HCT116 (cell line): ENCODE data around the gene ADRM1. TPM values are rescaled to one million over a fixed set of nuclear protein-coding genes. Genes with fewer than 3 reads are reported as not detected.

Experiments used
- ATAC-seq: fragments of 200-7000 bp; cut with Tn5 transposase; 2 replicates; pipeline ENCODE4 v1.9.1; 2020; ENCODE audit warnings: mild to moderate bottlenecking, moderate library complexity
- BruUV-seq: library from RNA; stranded (reverse); fragments of 400-500 nt; replicated peaks from 2 replicates; lab custom pipeline; 2021; lab: Mats Ljungman, UMichigan
- CTCF ChIA-PET: fragments of 300-600 bp; sonication (Branson Sonifier 250); formaldehyde crosslinking; loops from one replicate; lab custom pipeline; 2021; ENCODE audit warnings: antibody characterized with exemption; lab: Charles Lee
- POLR2A ChIA-PET: fragments of 300-600, 350-600 bp; sonication (Branson Sonifier 250); formaldehyde crosslinking; loops from one replicate; lab custom pipeline; 2021; ENCODE audit warnings: antibody characterized with exemption; lab: Charles Lee
- RAD21 ChIA-PET, 2 experiments: fragments of 300-600 bp; sonication (Branson Sonifier 250); formaldehyde crosslinking; loops; one replicate each; lab custom pipeline; 2023; ENCODE audit warnings: low total read pairs in 2 of 2; ENCODE audit not compliant: uncharacterized antibody in 2 of 2, unreplicated experiment in 2 of 2, low non-redundant PET in 1 of 2; lab: Charles Lee
- DNase-seq: peaks from one replicate; pipeline ENCODE4 v3.0.0-alpha.2; 2010; ENCODE audit warnings: low read depth, low spot score
- H2AFZ ChIP-seq: fragments of 200-600 bp; shearing (Covaris generic), sonication (generic); 2 replicates; pipeline ENCODE4 v1.6.1; 2017; ENCODE audit warnings: low read depth, mixed run types, mixed read lengths, antibody characterized with exemption, low read length; ENCODE audit not compliant: poor library complexity, severe bottlenecking
- H3K27ac ChIP-seq: 2 replicates; pipeline ENCODE4 v1.5.1; 2012; ENCODE audit warnings: low read depth, low read length
- H3K27me3 ChIP-seq: fragments of 200-600 bp; sonication (generic); 2 replicates; pipeline ENCODE4 v1.6.1; 2016; ENCODE audit warnings: mixed run types, low read length, mixed read lengths; ENCODE audit not compliant: insufficient read depth
- H3K36me3 ChIP-seq, 2 experiments: fragments of 200-500 bp in 1 of 2; fragments of 200-600 bp in 1 of 2; sonication (Bioruptor generic) in 1 of 2; sonication (generic) in 1 of 2; 2 replicates each; pipeline versions ENCODE4 v1.5.1 to v1.6.1; 2014 to 2016; ENCODE audit warnings: low read length in 2 of 2, inconsistent platforms in 1 of 2, mixed read lengths in 1 of 2, mixed run types in 1 of 2; ENCODE audit not compliant: insufficient read depth in 2 of 2, control insufficient read depth in 1 of 2
- H3K4me1 ChIP-seq, 2 experiments: fragments of 200-600 bp in 1 of 2; sonication (generic) in 1 of 2; 2 replicates each; pipeline versions ENCODE4 v1.5.1 to v1.6.1; 2012 to 2017; ENCODE audit warnings: low read length in 2 of 2, inconsistent platforms in 1 of 2, mild to moderate bottlenecking in 1 of 2, mixed read lengths in 1 of 2, mixed run types in 1 of 2, moderate library complexity in 1 of 2; ENCODE audit not compliant: insufficient read depth in 2 of 2, control insufficient read depth in 1 of 2
- H3K4me2 ChIP-seq: fragments of 200-600 bp; sonication (generic); 2 replicates; pipeline ENCODE4 v1.6.1; 2017; ENCODE audit warnings: mixed run types, low read length, mixed read lengths
- H3K4me3 ChIP-seq, 2 experiments: fragments of 200-600 bp in 1 of 2; sonication (generic) in 1 of 2; replicated peaks in 1 of 2; 2 replicates each; pipeline ENCODE4 v1.5.1; 2011 to 2016; ENCODE audit warnings: low read length in 2 of 2, control low read depth in 1 of 2, low read depth in 1 of 2, mild to moderate bottlenecking in 1 of 2, mixed read lengths in 1 of 2, mixed run types in 1 of 2
- H3K79me2 ChIP-seq: fragments of 200-600 bp; sonication (generic); 2 replicates; pipeline ENCODE4 v1.6.1; 2017; ENCODE audit warnings: mild to moderate bottlenecking, mixed run types, low read length, moderate library complexity, mixed read lengths; ENCODE audit not compliant: insufficient read depth
- H3K9ac ChIP-seq: fragments of 200-600 bp; sonication (generic); 2 replicates; pipeline ENCODE4 v1.6.1; 2016; ENCODE audit warnings: low read length, mixed read lengths
- H3K9me2 ChIP-seq: fragments of 200-600 bp; sonication (generic), shearing (Covaris generic); 2 replicates; pipeline ENCODE4 v1.6.1; 2017; ENCODE audit warnings: mixed run types, mild to moderate bottlenecking, moderate library complexity; ENCODE audit not compliant: insufficient read depth
- H3K9me3 ChIP-seq, 2 experiments: fragments of 200-500 bp in 1 of 2; fragments of 200-600 bp in 1 of 2; sonication (Bioruptor generic) in 1 of 2; sonication (generic) in 1 of 2; 2 replicates each; pipeline ENCODE4 v1.6.1; 2014 to 2017; ENCODE audit warnings: low read length in 2 of 2, mixed read lengths in 2 of 2, inconsistent platforms in 1 of 2, low read depth in 1 of 2, mild to moderate bottlenecking in 1 of 2, mixed run types in 1 of 2, moderate library complexity in 1 of 2; ENCODE audit not compliant: control insufficient read depth in 1 of 2, insufficient read depth in 1 of 2
- H4K20me1 ChIP-seq: fragments of 200-600 bp; sonication (generic), shearing (Covaris generic); 2 replicates; pipeline ENCODE4 v1.6.1; 2017; ENCODE audit warnings: mixed run types, mild to moderate bottlenecking, moderate library complexity; ENCODE audit not compliant: insufficient read depth
- EGR1 ChIP-seq: IDR thresholded peaks from 2 replicates; pipeline ENCODE4 v1.6.1; 2012; ENCODE audit warnings: low read depth
- EZH2 ChIP-seq: fragments of 200-600 bp; sonication (generic); IDR thresholded peaks from 2 replicates; pipeline ENCODE4 v1.6.1; 2017; ENCODE audit warnings: antibody characterized with exemption, mixed run types
- FOSL1 ChIP-seq: IDR thresholded peaks from 2 replicates; pipeline ENCODE4 v1.6.1; 2012; ENCODE audit warnings: low read depth
- JUND ChIP-seq: IDR thresholded peaks from 2 replicates; pipeline ENCODE4 v1.6.1; 2012
- RAD21 ChIP-seq: IDR thresholded peaks from 2 replicates; pipeline ENCODE4 v1.6.1; 2012; ENCODE audit warnings: low read depth, mild to moderate bottlenecking
- SP1 ChIP-seq: IDR thresholded peaks from 2 replicates; pipeline ENCODE4 v1.6.1; 2012; ENCODE audit warnings: low read depth
- intact Hi-C: fragments of 100-400 bp; cut with micrococcal nuclease; formaldehyde crosslinking; loops from 2 replicates; pipeline ENCODE4 v1.10.0; 2022
- total RNA-seq: library from RNA; stranded (reverse); gene quantifications from one replicate; pipeline ENCODE4 v1.2.1, GENCODE V29; 2021; ENCODE audit not compliant: unreplicated experiment
- TF ChIP-seq, protein P1 (sequence below), 3 experiments: fragments of 200-600 bp in 1 of 3; sonication (generic) in 1 of 3; IDR thresholded peaks in 2 of 3; conservative IDR thresholded peaks in 1 of 3; 2 replicates each; pipeline ENCODE4 v1.5.1; 2012 to 2017; ENCODE audit warnings: low read depth in 2 of 3, low read length in 2 of 3, antibody characterized with exemption in 1 of 3, borderline replicate concordance in 1 of 3, control low read depth in 1 of 3, mild to moderate bottlenecking in 1 of 3, mixed read lengths in 1 of 3, mixed run types in 1 of 3, moderate library complexity in 1 of 3; ENCODE audit not compliant: insufficient read depth in 1 of 3
- TF ChIP-seq, protein P2 (sequence below): IDR thresholded peaks from 2 replicates; pipeline ENCODE4 v1.6.1; 2012
- TF ChIP-seq, protein P3 (sequence below): IDR thresholded peaks from 2 replicates; pipeline ENCODE4 v1.6.1; 2011; ENCODE audit warnings: mild to moderate bottlenecking, low read length, moderate library complexity; ENCODE audit not compliant: insufficient replicate concordance; ENCODE audit errors: extremely low read depth

The ADRM1 gene
- total RNA-seq, 1 experiment from 2014 or later, result 158 TPM

DNA sequence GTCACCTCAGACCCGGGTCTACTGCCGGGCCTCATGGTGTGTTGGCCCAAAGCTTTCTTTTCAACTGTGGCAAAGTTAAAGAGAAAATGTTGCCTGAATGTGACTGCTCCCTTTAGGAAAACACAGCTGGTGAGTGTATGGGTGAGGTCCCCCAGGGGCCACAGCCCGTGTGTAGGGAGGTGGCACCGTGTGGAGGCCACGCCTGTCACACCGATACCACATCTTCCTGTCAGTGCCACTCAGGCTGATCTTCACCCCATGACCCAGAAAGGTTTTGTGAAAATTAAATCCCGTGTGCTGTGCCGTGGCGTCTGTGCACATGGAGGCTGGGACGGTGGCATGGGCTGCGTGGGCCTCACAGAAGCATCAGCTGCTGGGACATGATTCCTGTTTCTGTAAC, 10.7 kb upstream of the ADRM1 start:
- CTCF ChIA-PET, result interaction anchor here (1.2 kb wide), 1 partner anchor 10 kb away, joined by 3 read pairs; no protein-coding TSS in a partner anchor
- H3K4me3 ChIP-seq, result no peak overlapping the region
- no peak overlapping the region for H3K4me2 ChIP-seq
- H2AFZ ChIP-seq, result no peak overlapping the region
- H3K9ac ChIP-seq, result no peak overlapping the region
- no peaks in the 10 kb centered on the region for H4K20me1 ChIP-seq
- intact Hi-C loops, result no loop called here
- no peak for TF ChIP-seq EZH2
- TF ChIP-seq FOSL1, result no peak
- TF ChIP-seq, protein P1, sequence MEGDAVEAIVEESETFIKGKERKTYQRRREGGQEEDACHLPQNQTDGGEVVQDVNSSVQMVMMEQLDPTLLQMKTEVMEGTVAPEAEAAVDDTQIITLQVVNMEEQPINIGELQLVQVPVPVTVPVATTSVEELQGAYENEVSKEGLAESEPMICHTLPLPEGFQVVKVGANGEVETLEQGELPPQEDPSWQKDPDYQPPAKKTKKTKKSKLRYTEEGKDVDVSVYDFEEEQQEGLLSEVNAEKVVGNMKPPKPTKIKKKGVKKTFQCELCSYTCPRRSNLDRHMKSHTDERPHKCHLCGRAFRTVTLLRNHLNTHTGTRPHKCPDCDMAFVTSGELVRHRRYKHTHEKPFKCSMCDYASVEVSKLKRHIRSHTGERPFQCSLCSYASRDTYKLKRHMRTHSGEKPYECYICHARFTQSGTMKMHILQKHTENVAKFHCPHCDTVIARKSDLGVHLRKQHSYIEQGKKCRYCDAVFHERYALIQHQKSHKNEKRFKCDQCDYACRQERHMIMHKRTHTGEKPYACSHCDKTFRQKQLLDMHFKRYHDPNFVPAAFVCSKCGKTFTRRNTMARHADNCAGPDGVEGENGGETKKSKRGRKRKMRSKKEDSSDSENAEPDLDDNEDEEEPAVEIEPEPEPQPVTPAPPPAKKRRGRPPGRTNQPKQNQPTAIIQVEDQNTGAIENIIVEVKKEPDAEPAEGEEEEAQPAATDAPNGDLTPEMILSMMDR (IDR thresholded peaks at IDR 0.05 in 2 of 3, conservative IDR thresholded peaks at IDR 0.05 in 1 of 3; ENCODE audit: borderline replicate concordance in 1 of 3, insufficient read depth in 1 of 3, low read depth in 2 of 3, low read length in 2 of 3), result no peak
- no peak for TF ChIP-seq SP1
- TF ChIP-seq EGR1, result no peak
- TF ChIP-seq RAD21, result no peak
- TF ChIP-seq, protein P2, sequence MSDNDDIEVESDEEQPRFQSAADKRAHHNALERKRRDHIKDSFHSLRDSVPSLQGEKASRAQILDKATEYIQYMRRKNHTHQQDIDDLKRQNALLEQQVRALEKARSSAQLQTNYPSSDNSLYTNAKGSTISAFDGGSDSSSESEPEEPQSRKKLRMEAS, result no peak
- no peak for TF ChIP-seq JUND
- TF ChIP-seq, protein P3, sequence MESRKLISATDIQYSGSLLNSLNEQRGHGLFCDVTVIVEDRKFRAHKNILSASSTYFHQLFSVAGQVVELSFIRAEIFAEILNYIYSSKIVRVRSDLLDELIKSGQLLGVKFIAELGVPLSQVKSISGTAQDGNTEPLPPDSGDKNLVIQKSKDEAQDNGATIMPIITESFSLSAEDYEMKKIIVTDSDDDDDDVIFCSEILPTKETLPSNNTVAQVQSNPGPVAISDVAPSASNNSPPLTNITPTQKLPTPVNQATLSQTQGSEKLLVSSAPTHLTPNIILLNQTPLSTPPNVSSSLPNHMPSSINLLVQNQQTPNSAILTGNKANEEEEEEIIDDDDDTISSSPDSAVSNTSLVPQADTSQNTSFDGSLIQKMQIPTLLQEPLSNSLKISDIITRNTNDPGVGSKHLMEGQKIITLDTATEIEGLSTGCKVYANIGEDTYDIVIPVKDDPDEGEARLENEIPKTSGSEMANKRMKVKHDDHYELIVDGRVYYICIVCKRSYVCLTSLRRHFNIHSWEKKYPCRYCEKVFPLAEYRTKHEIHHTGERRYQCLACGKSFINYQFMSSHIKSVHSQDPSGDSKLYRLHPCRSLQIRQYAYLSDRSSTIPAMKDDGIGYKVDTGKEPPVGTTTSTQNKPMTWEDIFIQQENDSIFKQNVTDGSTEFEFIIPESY, result no peak
- TF ChIP-seq, all 23 proteins: peak for 0
- no TSS peak for BruUV-seq
- H3K27ac ChIP-seq, result no peak overlapping the region
- no peak for ATAC-seq
- no peaks in the 10 kb centered on the region for H3K4me1 ChIP-seq
- ChIA-PET POLR2A (no interaction called here), RAD21 (no interaction called here)
- no peak for DNase-seq
- H3K27me3 ChIP-seq, result no peaks in the 10 kb centered on the region
- H3K79me2 ChIP-seq, result no peaks in the 10 kb centered on the region
- peaks cover 5 to 6% of the 10 kb centered on the region in 2 experiments; a peak in 1 of 4 replicates for H3K36me3 ChIP-seq
- no peaks in the 10 kb centered on the region for H3K9me2 ChIP-seq
- no peaks in the 10 kb centered on the region for H3K9me3 ChIP-seq
